ENCODE measurements around the gene CNOT6.

Gene CNOT6

GRCh38 chr5:180625125-180625790 is 131.1 kb downstream of the CNOT6 start:
- ChIA-PET POLR2A (no interaction called here), CTCF (no interaction called here)
- DNase-seq (ENCODE audit: extremely low spot score) = no peak
- no peak for TF ChIP-seq CTCF (IDR thresholded peaks at IDR 0.05; ENCODE audit: control extremely low read depth, extremely low read depth, low read depth, missing control alignments)

- ChIA-PET CTCF (no interaction called here), POLR2A (no interaction called here)
- DNase-seq (ENCODE audit: extremely low spot score) = no peak
- no peak for TF ChIP-seq CTCF (IDR thresholded peaks at IDR 0.05; ENCODE audit: control extremely low read depth, extremely low read depth, low read depth, missing control alignments)
Measured at GRCh38 chr5:180625791-180626660, 131.8 kb downstream of the CNOT6 start.

DNA sequence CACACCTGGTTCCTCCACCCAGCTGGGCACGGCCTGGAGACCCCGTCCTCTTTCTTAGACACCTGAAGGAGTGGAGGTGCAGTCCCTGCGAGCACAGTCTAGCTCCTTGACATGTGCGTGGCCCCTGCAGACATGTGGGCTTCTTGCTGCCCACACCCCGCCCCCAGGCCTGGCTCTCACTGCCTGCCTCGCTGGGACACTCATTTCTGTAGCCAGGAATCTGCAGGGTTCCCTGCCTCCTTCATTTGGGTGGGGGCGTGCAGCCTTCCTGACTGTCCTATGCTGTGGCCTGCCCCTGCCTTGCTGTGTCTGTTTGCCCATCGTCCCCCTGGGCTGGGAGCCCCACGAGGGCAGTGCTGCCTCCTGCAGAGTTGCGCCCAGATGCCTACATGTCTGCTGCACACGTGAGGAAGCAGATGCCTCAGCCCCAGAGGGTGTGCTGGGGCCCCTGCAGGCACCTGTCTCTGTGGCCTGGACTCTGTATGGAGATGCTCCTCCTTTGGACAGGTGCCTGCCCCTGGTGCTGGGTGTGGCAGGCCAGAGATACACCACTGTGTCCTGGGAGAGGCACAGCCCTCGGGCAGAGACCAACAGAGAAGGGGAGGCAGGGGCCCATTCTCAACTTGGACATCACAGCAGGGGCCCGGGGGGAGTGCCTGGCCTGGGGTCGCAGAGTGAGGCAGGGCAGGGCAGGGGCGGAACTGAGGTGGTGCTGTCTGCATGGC is 132.6 kb downstream of the CNOT6 start:
- DNase-seq (ENCODE audit: extremely low spot score) = no peak
- CTCF ChIA-PET = no interaction called here
- POLR2A ChIA-PET = no interaction called here
- no peak for TF ChIP-seq CTCF (IDR thresholded peaks at IDR 0.05; ENCODE audit: control extremely low read depth, extremely low read depth, low read depth, missing control alignments)

- no peak for DNase-seq (ENCODE audit: extremely low spot score)
- TF ChIP-seq CTCF (IDR thresholded peaks at IDR 0.05; ENCODE audit: control extremely low read depth, extremely low read depth, low read depth, missing control alignments) = no peak
Measured at GRCh38 chr5:180627386-180628120, 133.4 kb downstream of the CNOT6 start.

More at GRCh38 chr5:180627386-180628120, 133.4 kb downstream of the CNOT6 start:
- CTCF ChIA-PET = no interaction called here
- POLR2A ChIA-PET = no interaction called here
